Mesenchymal stem cell (in vitro differentiated cells and primary cell): ENCODE data around the gene COG4.

Experiments used
- DNase-seq: peaks from one replicate; pipeline ENCODE4 v3.0.0-alpha.2; 2013
- H2AFZ ChIP-seq: one replicate; pipeline ENCODE4 v1.6.1; 2013; ENCODE audit warnings: low read depth, mild to moderate bottlenecking, control low read depth, inconsistent platforms, low read length, moderate library complexity
- H2AK5ac ChIP-seq: 2 replicates; pipeline ENCODE4 v1.6.1; 2013; ENCODE audit warnings: low read length, moderate library complexity, mild to moderate bottlenecking, inconsistent platforms; ENCODE audit not compliant: severe bottlenecking
- H2BK120ac ChIP-seq: one replicate; pipeline ENCODE4 v1.6.1; 2013; ENCODE audit warnings: low read depth, mild to moderate bottlenecking, inconsistent platforms, low read length, moderate library complexity
- H2BK12ac ChIP-seq, 2 experiments: one replicate each; pipeline ENCODE4 v1.6.1; 2013; ENCODE audit warnings: inconsistent platforms in 2 of 2, low read length in 2 of 2, mild to moderate bottlenecking in 2 of 2, moderate library complexity in 2 of 2, control low read depth in 1 of 2
- H2BK15ac ChIP-seq: one replicate; pipeline ENCODE4 v1.6.1; 2013; ENCODE audit warnings: mild to moderate bottlenecking, low read depth, inconsistent platforms; ENCODE audit not compliant: poor library complexity, severe bottlenecking
- H2BK5ac ChIP-seq: 2 replicates; pipeline ENCODE4 v1.6.1; 2013; ENCODE audit warnings: low read depth, mild to moderate bottlenecking, low read length, control low read depth, inconsistent platforms; ENCODE audit not compliant: poor library complexity, severe bottlenecking
- H3K14ac ChIP-seq, 2 experiments: one replicate each; pipeline ENCODE4 v1.6.1; 2013; ENCODE audit warnings: inconsistent platforms in 2 of 2, low read length in 2 of 2, control low read depth in 1 of 2, mild to moderate bottlenecking in 1 of 2, moderate library complexity in 1 of 2
- H3K18ac ChIP-seq, 2 experiments: one replicate each; pipeline ENCODE4 v1.6.1; 2013; ENCODE audit warnings: inconsistent platforms in 2 of 2, low read length in 2 of 2, control low read depth in 1 of 2, low read depth in 1 of 2, mild to moderate bottlenecking in 1 of 2
- H3K23ac ChIP-seq, 2 experiments: one replicate each; pipeline ENCODE4 v1.6.1; 2013; ENCODE audit warnings: inconsistent platforms in 2 of 2, low read length in 2 of 2, mild to moderate bottlenecking in 2 of 2, moderate library complexity in 2 of 2, control low read depth in 1 of 2
- H3K27ac ChIP-seq: 2 replicates; pipeline ENCODE4 v1.5.1; 2013; ENCODE audit warnings: mild to moderate bottlenecking, moderate library complexity, low read length, control low read depth, inconsistent platforms; ENCODE audit not compliant: poor library complexity, severe bottlenecking
- H3K27me3 ChIP-seq, 2 experiments: 2 replicates each; pipeline versions ENCODE4 v1.6.1 to v1.7.0; 2013; ENCODE audit warnings: low read length in 2 of 2, mild to moderate bottlenecking in 2 of 2, moderate library complexity in 2 of 2, control low read depth in 1 of 2, inconsistent platforms in 1 of 2; ENCODE audit not compliant: control insufficient read depth in 1 of 2, insufficient read depth in 1 of 2
- H3K36me3 ChIP-seq, 2 experiments: 2 replicates each; pipeline versions ENCODE4 v1.6.1 to v1.7.0; 2013; ENCODE audit warnings: low read length in 2 of 2, control low read depth in 1 of 2, inconsistent platforms in 1 of 2, low read depth in 1 of 2, mild to moderate bottlenecking in 1 of 2; ENCODE audit not compliant: insufficient read depth in 2 of 2, control insufficient read depth in 1 of 2
- H3K4ac ChIP-seq, 2 experiments: one replicate each; pipeline ENCODE4 v1.6.1; 2013; ENCODE audit warnings: inconsistent platforms in 2 of 2, low read length in 2 of 2, mild to moderate bottlenecking in 2 of 2, moderate library complexity in 2 of 2, control low read depth in 1 of 2, low read depth in 1 of 2
- H3K4me1 ChIP-seq: 2 replicates; pipeline ENCODE4 v1.6.1; 2013; ENCODE audit warnings: low read depth, low read length, control low read depth; ENCODE audit not compliant: control insufficient read depth, insufficient read depth
- H3K4me2 ChIP-seq: 2 replicates; pipeline ENCODE4 v1.6.1; 2013; ENCODE audit warnings: low read length, mild to moderate bottlenecking, inconsistent platforms; ENCODE audit not compliant: poor library complexity, severe bottlenecking
- H3K4me3 ChIP-seq, 2 experiments: 2 replicates each; pipeline versions ENCODE4 v1.5.1 to v1.7.0; 2013; ENCODE audit warnings: low read length in 2 of 2, mild to moderate bottlenecking in 2 of 2, control low read depth in 1 of 2, low read depth in 1 of 2; ENCODE audit not compliant: insufficient read depth in 1 of 2
- H3K79me1 ChIP-seq: replicated peaks from 2 replicates; pipeline ENCODE4 v1.6.1; 2013; ENCODE audit warnings: mild to moderate bottlenecking, control low read depth, low read length, inconsistent platforms; ENCODE audit not compliant: poor library complexity, severe bottlenecking
- H3K9ac ChIP-seq: 2 replicates; pipeline ENCODE4 v1.7.0; 2013; ENCODE audit warnings: mild to moderate bottlenecking, low read length, moderate library complexity
- H3K9me3 ChIP-seq: 2 replicates; pipeline ENCODE4 v1.7.0; 2013; ENCODE audit warnings: mild to moderate bottlenecking, low read length; ENCODE audit not compliant: control insufficient read depth
- H4K8ac ChIP-seq: one replicate; pipeline ENCODE4 v1.6.1; 2013; ENCODE audit warnings: inconsistent platforms, mild to moderate bottlenecking, low read length, moderate library complexity
- H4K91ac ChIP-seq: one replicate; pipeline ENCODE4 v1.6.1; 2013; ENCODE audit warnings: mild to moderate bottlenecking, low read length, inconsistent platforms
- WGBS: methylation state at CpG from one replicate; pipeline ENCODE4 v1.1.7; 2013; ENCODE audit warnings: mixed read lengths; 5-methylcytosine and 5-hydroxymethylcytosine counted together

The COG4 gene

DNA sequence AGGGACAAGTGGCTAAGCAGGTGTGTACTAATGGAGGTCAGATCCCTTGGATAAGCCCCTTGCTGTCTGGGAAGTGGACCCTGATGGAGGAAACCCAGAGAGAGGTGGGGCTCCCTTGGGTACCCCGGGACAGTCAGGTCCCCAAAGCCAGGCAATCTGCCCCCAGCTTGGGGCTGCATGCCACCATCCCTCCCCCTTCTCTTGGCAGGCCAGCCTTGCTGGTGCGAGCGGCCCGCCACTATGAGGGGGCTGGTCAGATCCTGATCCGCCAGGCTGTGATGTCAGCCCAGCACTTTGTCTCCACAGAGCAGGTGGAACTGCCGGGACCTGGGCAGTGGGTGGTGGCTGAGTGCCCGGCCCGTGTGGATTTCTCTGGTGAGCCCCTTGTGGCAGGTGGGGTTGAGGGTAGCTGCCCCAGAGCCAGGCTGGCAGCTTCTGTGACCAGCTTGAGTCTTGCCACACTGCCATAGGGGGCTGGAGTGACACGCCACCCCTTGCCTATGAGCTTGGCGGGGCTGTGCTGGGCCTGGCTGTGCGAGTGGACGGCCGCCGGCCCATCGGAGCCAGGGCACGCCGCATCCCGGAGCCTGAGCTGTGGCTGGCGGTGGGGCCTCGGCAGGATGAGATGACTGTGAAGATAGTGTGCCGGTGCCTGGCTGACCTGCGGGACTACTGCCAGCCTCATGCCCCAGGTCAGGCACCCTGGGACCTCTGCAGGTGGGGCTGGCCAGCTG lies 48.9 kb downstream of the COG4 start:
- Histone ChIP-seq H2BK120ac (no peak overlapping the region), H4K8ac (no peak overlapping the region), H3K4me2 (no peak overlapping the region), H3K27me3 (no peaks in the 10 kb centered on the region), H3K4ac (no peak overlapping the region), H3K18ac (no peak overlapping the region), H3K27ac (no peak overlapping the region), H3K9me3 (no peaks in the 10 kb centered on the region), H2BK12ac (no peak overlapping the region), H3K4me3 (no peak overlapping the region), H3K14ac (no peak overlapping the region), H3K79me1 (no peaks in the 10 kb centered on the region), H2AK5ac (peak overlapping the region; percentile 77), H3K36me3 (peaks cover 20 to 66% of the 10 kb centered on the region in 2 experiments), H3K23ac (no peak overlapping the region), H2BK5ac (no peak overlapping the region), H2AFZ (no peak overlapping the region), H3K9ac (no peak overlapping the region), H4K91ac (no peak overlapping the region), H2BK15ac (no peak overlapping the region), H3K4me1 (peaks cover 37% of the 10 kb centered on the region)
- 97% methylated on average over 22 of the region's 22 CpGs for WGBS
- DNase-seq = no peak

DNA sequence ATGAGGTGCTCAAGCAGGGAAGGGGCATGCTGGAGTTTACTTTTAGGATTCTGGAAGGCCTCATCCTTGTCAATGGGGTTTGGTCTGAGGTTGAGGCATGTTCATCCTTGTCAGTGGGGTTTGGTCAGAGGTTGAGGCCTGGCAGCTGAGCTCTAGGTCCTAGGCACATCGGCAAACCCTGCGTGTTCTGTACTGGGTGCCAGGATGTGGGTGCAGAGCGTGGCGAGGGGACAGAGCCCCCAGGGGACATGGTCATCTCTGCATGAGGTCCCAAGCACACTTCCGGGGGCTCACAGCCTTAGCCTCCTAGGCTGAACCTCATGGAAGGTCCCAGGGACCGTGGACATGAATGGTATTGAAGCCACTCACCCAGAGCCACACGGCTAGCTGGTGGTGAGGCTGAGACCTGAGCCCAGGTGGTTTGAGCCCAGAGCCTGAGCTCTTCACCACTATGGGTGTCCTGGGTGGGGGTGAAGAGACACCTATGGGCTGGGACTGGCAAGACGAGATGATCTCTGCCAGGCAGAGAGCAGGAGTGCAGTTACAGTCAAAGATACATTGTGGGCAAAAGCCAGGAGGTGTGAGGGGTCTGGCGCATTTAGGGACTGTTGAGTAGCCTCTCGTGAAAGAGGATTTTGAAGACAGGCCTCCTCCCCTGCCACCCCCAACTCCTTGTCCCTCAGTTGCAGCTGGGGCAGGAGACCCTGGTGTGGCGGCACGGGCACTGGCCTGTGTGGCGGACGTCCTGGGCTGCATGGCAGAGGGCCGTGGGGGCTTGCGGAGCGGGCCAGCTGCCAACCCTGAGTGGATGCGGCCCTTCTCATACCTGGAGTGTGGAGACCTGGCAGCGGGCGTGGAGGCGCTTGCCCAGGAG lies 49.7 kb downstream of the COG4 start:
- Histone ChIP-seq H3K4ac (no peak overlapping the region), H3K36me3 (peaks cover 18 to 60% of the 10 kb centered on the region in 2 experiments), H3K27ac (no peak overlapping the region), H3K9ac (no peak overlapping the region), H3K9me3 (no peaks in the 10 kb centered on the region), H2BK15ac (no peak overlapping the region), H3K4me3 (no peak overlapping the region), H2AK5ac (no peak overlapping the region), H3K23ac (no peak overlapping the region), H4K91ac (no peak overlapping the region), H2AFZ (no peak overlapping the region), H3K4me2 (no peak overlapping the region), H3K79me1 (no peaks in the 10 kb centered on the region), H3K27me3 (no peaks in the 10 kb centered on the region), H2BK12ac (no peak overlapping the region), H3K14ac (no peak overlapping the region), H3K4me1 (peaks cover 38% of the 10 kb centered on the region), H2BK120ac (no peak overlapping the region), H3K18ac (no peak overlapping the region), H2BK5ac (no peak overlapping the region), H4K8ac (no peak overlapping the region)
- DNase-seq = no peak
- 94% methylated on average over 20 of the region's 21 CpGs for WGBS

DNA sequence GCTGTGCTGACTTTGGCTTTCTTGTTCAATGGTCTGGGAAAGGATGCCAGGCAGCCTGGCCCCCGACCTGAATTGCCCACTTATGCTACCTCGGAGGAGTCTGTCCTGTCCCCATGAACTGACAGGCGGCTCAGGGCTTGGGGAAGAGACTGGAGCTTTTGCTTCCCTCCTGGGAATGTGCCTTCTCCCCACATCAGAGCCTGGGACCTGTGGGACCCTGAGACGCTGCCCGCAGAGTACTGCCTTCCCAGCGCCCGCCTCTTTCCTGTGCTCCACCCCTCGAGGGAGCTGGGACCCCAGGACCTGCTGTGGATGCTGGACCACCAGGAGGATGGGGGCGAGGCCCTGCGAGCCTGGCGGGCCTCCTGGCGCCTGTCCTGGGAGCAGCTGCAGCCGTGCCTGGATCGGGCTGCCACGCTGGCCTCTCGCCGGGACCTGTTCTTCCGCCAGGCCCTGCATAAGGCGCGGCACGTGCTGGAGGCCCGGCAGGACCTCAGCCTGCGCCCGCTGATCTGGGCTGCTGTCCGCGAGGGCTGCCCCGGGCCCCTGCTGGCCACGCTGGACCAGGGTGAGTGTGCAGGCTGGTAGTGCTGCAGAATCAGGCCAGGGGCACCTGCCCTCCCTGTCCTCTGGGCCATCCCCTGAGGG lies 50.4 kb downstream of the COG4 start:
- Histone ChIP-seq H4K91ac (no peak overlapping the region), H3K4ac (no peak overlapping the region), H2AK5ac (no peak overlapping the region), H2AFZ (no peak overlapping the region), H4K8ac (no peak overlapping the region), H2BK120ac (no peak overlapping the region), H3K4me1 (peaks cover 33% of the 10 kb centered on the region), H3K27me3 (no peaks in the 10 kb centered on the region), H3K9me3 (no peaks in the 10 kb centered on the region), H3K36me3 (peaks cover 14 to 53% of the 10 kb centered on the region in 2 experiments), H3K4me3 (no peak overlapping the region), H3K14ac (no peak overlapping the region), H2BK5ac (no peak overlapping the region), H3K23ac (no peak overlapping the region), H3K4me2 (no peak overlapping the region), H2BK15ac (no peak overlapping the region), H3K27ac (no peak overlapping the region), H3K79me1 (no peaks in the 10 kb centered on the region), H2BK12ac (no peak overlapping the region), H3K9ac (no peak overlapping the region), H3K18ac (no peak overlapping the region)
- no peak for DNase-seq
- 93% methylated on average over 28 of the region's 28 CpGs for WGBS

DNA sequence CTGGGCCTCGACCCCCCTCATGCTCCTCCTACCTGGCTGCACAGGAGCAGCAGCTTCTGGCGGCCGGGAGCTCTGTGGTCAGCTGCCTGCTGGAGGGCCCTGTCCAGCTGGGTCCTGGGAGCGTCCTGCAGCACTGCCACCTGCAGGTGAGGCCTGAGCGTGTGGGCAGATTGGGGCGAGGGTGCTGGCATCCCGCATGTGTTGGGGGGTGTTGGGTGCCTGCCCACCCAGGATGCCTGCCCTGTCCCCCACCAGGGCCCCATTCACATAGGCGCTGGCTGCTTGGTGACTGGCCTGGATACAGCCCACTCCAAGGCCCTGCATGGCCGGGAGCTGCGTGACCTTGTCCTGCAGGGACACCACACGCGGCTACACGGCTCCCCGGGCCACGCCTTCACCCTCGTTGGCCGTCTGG lies 52.4 kb downstream of the COG4 start:
- H3K9me3 ChIP-seq = no peaks in the 10 kb centered on the region
- H3K14ac ChIP-seq = no peak overlapping the region
- peak overlapping the region in 1 of 2 experiments; percentile 9 for H3K4ac ChIP-seq
- peak overlapping the region in 1 of 2 experiments; percentile 15 for H3K4me3 ChIP-seq
- H4K91ac ChIP-seq = peak overlapping the region; percentile 53
- peak overlapping the region in 1 of 2 experiments; percentile 32 for H3K18ac ChIP-seq
- no peak overlapping the region for H3K23ac ChIP-seq
- H2BK120ac ChIP-seq = no peak overlapping the region
- H2BK5ac ChIP-seq = no peak overlapping the region
- H3K9ac ChIP-seq = no peak overlapping the region
- no peaks in the 10 kb centered on the region for H3K27me3 ChIP-seq
- no peaks in the 10 kb centered on the region for H3K79me1 ChIP-seq
- WGBS = 73% methylated on average over 14 of the region's 17 CpGs
- no peak overlapping the region for H3K4me2 ChIP-seq
- no peak overlapping the region for H4K8ac ChIP-seq
- peaks cover 30% of the 10 kb centered on the region for H3K4me1 ChIP-seq
- H3K36me3 ChIP-seq = peaks cover 11 to 66% of the 10 kb centered on the region in 2 experiments
- no peak overlapping the region for H2BK15ac ChIP-seq
- H2AK5ac ChIP-seq = no peak overlapping the region
- peak; percentile 30 for DNase-seq
- H2AFZ ChIP-seq = no peak overlapping the region
- H2BK12ac ChIP-seq = no peak overlapping the region
- H3K27ac ChIP-seq = no peak overlapping the region
